ENCODE measurements around the gene TSSK1B.

GRCh38 chr5:113397046-113397445 lies 37.7 kb downstream of the TSSK1B start:
- TF ChIP-seq POLR2A (IDR thresholded peaks at IDR 0.05; ENCODE audit: low read depth, low read length) (no peak), TAF1 (IDR thresholded peaks at IDR 0.05; ENCODE audit: borderline replicate concordance, low read depth, low read length) (no peak), POLR2AphosphoS5 (IDR thresholded peaks at IDR 0.05; ENCODE audit: low read depth, low read length) (no peak)

Measured in GM12892 (cell line).